ENCODE measurements around the gene VEGFB.

The VEGFB gene

DNA sequence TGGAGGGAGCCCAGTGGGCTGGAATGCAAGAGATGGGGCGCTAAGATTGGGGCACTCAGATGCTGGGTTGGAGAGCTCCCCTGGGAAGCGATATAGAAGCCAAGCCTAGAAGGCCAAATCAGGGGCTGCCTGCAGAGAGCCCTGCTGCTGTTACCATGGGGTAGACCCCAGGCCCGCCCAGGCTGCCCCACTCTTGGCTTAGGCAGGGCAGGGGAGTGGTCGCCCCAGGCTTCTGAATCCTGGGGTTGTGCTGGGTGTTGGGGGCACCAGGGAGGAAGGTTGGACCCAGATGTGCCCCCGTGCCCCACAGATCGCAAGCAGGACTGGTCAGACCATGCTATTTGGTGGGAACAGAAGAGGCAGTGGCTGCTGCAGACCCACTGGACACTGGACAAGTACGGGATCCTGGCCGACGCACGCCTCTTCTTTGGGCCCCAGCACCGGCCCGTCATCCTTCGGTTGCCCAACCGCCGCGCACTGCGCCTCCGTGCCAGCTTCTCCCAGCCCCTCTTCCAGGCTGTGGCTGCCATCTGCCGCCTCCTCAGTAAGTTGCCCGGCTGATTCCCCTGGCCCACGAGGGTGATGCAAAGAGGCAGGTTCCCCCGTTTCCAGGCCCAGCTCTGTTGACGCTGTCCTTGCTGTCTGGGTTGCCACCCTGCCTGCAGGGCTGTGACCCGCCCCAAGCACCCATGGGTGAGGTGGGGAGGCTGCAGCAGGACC is 23.9 kb upstream of the VEGFB start:
- Histone ChIP-seq H3K4me3 (ENCODE audit: severe bottlenecking) (no peak overlapping the region), H3K27me3 (ENCODE audit: insufficient read depth, poor library complexity, severe bottlenecking) (no peaks in the 10 kb centered on the region), H3K27ac (ENCODE audit: poor library complexity, severe bottlenecking) (no peak overlapping the region), H3K36me3 (ENCODE audit: low read depth) (peaks cover 12% of the 10 kb centered on the region), H3K9me3 (ENCODE audit: severe bottlenecking) (no peaks in the 10 kb centered on the region), H3K4me1 (ENCODE audit: insufficient read depth, poor library complexity, severe bottlenecking) (no peaks in the 10 kb centered on the region)
- TF ChIP-seq, protein P1, sequence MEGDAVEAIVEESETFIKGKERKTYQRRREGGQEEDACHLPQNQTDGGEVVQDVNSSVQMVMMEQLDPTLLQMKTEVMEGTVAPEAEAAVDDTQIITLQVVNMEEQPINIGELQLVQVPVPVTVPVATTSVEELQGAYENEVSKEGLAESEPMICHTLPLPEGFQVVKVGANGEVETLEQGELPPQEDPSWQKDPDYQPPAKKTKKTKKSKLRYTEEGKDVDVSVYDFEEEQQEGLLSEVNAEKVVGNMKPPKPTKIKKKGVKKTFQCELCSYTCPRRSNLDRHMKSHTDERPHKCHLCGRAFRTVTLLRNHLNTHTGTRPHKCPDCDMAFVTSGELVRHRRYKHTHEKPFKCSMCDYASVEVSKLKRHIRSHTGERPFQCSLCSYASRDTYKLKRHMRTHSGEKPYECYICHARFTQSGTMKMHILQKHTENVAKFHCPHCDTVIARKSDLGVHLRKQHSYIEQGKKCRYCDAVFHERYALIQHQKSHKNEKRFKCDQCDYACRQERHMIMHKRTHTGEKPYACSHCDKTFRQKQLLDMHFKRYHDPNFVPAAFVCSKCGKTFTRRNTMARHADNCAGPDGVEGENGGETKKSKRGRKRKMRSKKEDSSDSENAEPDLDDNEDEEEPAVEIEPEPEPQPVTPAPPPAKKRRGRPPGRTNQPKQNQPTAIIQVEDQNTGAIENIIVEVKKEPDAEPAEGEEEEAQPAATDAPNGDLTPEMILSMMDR (IDR thresholded peaks at IDR 0.05; ENCODE audit: poor library complexity, severe bottlenecking), result no peak
- no peak for ATAC-seq (ENCODE audit: low read depth)
- no peak for DNase-seq (ENCODE audit: low spot score)

DNA sequence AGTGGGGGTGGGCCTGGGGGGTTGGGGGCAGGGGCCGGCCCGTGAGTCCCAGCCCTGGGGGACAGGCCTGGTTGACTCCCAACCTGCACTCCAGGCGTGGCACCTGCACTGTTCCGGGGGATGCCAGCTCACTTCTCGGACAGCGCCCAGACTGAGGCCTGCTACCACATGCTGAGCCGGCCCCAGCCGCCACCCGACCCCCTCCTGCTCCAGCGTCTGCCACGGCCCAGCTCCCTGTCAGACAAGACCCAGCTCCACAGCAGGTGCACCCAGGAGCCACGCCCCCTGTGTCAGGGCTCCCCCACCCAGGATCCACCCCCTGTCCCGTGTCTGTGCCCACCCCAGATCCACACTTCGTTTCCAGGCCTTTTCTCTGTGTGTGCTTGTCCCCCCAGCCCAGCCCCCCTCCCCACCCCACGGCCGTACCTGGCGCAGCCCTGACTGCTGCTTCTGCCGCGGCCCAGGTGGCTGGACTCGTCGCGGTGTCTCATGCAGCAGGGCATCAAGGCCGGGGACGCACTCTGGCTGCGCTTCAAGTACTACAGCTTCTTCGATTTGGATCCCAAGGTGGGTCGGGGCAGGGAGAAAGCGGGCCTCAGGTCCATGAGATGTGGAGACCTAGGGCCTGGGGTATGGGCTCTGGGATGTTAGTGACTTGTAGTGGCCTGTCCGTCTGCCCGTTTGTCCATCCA is 23.1 kb upstream of the VEGFB start:
- H3K27ac ChIP-seq (ENCODE audit: poor library complexity, severe bottlenecking), result no peak overlapping the region
- H3K36me3 ChIP-seq (ENCODE audit: low read depth), result peaks cover 7% of the 10 kb centered on the region
- no peaks in the 10 kb centered on the region for H3K9me3 ChIP-seq (ENCODE audit: severe bottlenecking)
- no peak overlapping the region for H3K4me3 ChIP-seq (ENCODE audit: severe bottlenecking)
- no peaks in the 10 kb centered on the region for H3K27me3 ChIP-seq (ENCODE audit: insufficient read depth, poor library complexity, severe bottlenecking)
- ATAC-seq (ENCODE audit: low read depth) (no peak), DNase-seq (ENCODE audit: low spot score) (no peak)
- TF ChIP-seq, protein P1 (IDR thresholded peaks at IDR 0.05; ENCODE audit: poor library complexity, severe bottlenecking), result no peak
- no peaks in the 10 kb centered on the region for H3K4me1 ChIP-seq (ENCODE audit: insufficient read depth, poor library complexity, severe bottlenecking)

DNA sequence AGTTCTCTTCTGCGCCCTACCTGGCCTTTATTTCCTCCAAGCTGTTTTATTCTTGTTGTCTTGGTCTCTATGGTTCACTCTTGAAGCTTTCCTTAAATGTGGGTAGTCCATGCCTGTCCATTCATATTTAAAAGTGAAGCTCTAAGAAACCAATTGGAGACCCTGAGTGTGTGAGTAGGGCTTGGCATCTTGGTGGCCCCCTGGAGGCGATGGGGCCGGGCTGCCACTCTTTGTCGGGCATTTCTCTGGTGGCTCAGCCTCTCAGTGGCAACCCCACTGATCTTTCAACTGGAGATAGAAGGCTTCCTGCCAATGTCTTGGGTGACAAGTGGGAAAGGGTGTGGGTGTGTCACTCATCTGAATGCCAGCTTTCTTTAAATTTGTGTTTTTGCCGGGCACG is 17.5 kb upstream of the VEGFB start:
- DNase-seq (ENCODE audit: low spot score), result no peak
- H3K27me3 ChIP-seq (ENCODE audit: insufficient read depth, poor library complexity, severe bottlenecking), result no peaks in the 10 kb centered on the region
- no peaks in the 10 kb centered on the region for H3K9me3 ChIP-seq (ENCODE audit: severe bottlenecking)
- H3K4me3 ChIP-seq (ENCODE audit: severe bottlenecking), result no peak overlapping the region
- TF ChIP-seq, protein P1 (IDR thresholded peaks at IDR 0.05; ENCODE audit: poor library complexity, severe bottlenecking), result no peak
- ATAC-seq (ENCODE audit: low read depth), result no peak
- no peaks in the 10 kb centered on the region for H3K4me1 ChIP-seq (ENCODE audit: insufficient read depth, poor library complexity, severe bottlenecking)
- no peak overlapping the region for H3K27ac ChIP-seq (ENCODE audit: poor library complexity, severe bottlenecking)
- H3K36me3 ChIP-seq (ENCODE audit: low read depth), result no peaks in the 10 kb centered on the region

DNA sequence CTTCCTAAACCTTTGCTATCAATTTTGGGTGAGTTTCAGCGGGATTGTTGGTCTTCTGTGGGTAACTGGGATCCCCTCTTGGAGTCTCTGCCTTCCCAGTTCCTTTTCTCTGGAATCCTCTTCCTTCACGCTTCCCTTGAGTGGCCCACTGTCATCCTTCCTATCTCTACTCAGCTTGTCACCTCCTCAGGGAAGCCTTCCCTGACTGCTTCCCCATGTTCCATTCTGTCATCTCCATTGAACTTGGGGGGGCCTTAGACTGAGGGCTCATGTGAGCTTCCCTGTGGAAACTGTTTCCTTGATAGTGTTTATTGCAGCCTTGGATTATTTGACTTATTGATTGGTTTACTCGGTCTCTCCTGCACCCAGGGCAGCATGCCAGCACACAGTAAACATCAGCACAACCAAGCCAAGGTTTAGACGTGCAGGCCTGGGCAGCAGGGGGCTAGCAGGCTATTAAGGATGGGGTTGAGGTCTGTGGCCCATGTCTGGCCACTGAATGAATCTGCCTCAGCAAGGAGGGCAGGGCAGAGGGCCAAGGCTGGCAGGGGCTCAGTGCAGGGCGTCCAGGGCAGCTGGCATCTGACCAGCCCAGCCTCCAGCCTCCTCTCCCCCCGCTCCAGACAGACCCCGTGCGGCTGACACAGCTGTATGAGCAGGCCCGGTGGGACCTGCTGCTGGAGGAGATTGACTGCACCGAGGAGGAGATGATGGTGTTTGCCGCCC is 15.6 kb upstream of the VEGFB start:
- DNase-seq (ENCODE audit: low spot score) (no peak), ATAC-seq (ENCODE audit: low read depth) (no peak)
- H3K4me1 ChIP-seq (ENCODE audit: insufficient read depth, poor library complexity, severe bottlenecking), result peaks cover 1% of the 10 kb centered on the region
- H3K27me3 ChIP-seq (ENCODE audit: insufficient read depth, poor library complexity, severe bottlenecking), result no peaks in the 10 kb centered on the region
- H3K27ac ChIP-seq (ENCODE audit: poor library complexity, severe bottlenecking), result no peak overlapping the region
- H3K9me3 ChIP-seq (ENCODE audit: severe bottlenecking), result no peaks in the 10 kb centered on the region
- no peaks in the 10 kb centered on the region for H3K36me3 ChIP-seq (ENCODE audit: low read depth)
- TF ChIP-seq, protein P1 (IDR thresholded peaks at IDR 0.05; ENCODE audit: poor library complexity, severe bottlenecking), result no peak
- H3K4me3 ChIP-seq (ENCODE audit: severe bottlenecking), result no peak overlapping the region

Measured in RWPE2 (cell line).